ENCODE data around the gene FOXK2. TPM values are rescaled to one million over a fixed set of nuclear protein-coding genes. Genes with fewer than 3 reads are reported as not detected.
A peak's percentile ranks its signal among the peaks of the same experiment; 100 is the strongest.

The FOXK2 gene
- total RNA-seq, 1 experiment from 2014 or later: 104 TPM

GRCh38 chr17:82494236-82495055, 25.1 kb upstream of the FOXK2 start:
- BruUV-seq (replicated peaks): TSS peak; percentile 99
- peak; percentile 98 for TF ChIP-seq CTCF (IDR thresholded peaks at IDR 0.05; ENCODE audit: unreplicated experiment)
- ChIA-PET POLR2A (interaction anchor here (0.5 to 7.0 kb wide), 8 partner anchors 26 to 73 kb away, joined by 3 to 128 read pairs (median 3); partner anchors contain the start of gene FOXK2), CTCF (interaction anchor here (0.7 to 1.1 kb wide), 5 partner anchors 16 to 56 kb away, joined by 3 to 4 read pairs (median 3); no protein-coding TSS in a partner anchor)
- intact Hi-C loops (cut with micrococcal nuclease): loop anchor here (1.0 to 2.0 kb wide), 4 partner anchors 34 to 142 kb away; partner anchors contain the start of gene CYBC1
- Mint-ChIP-seq H3K36me3 (ENCODE audit: insufficient read depth, unreplicated experiment) (peaks cover 10% of the 10 kb centered on the region), H3K27ac (ENCODE audit: low read depth, unreplicated experiment) (peak overlapping the region; percentile 87), H3K4me3 (ENCODE audit: unreplicated experiment) (no peak overlapping the region), H3K4me1 (ENCODE audit: insufficient read depth, unreplicated experiment) (peaks cover 39% of the 10 kb centered on the region), H3K27me3 (ENCODE audit: insufficient read depth, unreplicated experiment) (no peaks in the 10 kb centered on the region), H3K9me3 (ENCODE audit: unreplicated experiment) (no peaks in the 10 kb centered on the region)
- peak; percentile 96 for DNase-seq (ENCODE audit: unreplicated experiment)

GRCh38 chr17:82495844-82496528, 23.5 kb upstream of the FOXK2 start:
- Mint-ChIP-seq H3K9me3 (ENCODE audit: unreplicated experiment) (no peaks in the 10 kb centered on the region), H3K27me3 (ENCODE audit: insufficient read depth, unreplicated experiment) (no peaks in the 10 kb centered on the region), H3K27ac (ENCODE audit: low read depth, unreplicated experiment) (peak overlapping the region; percentile 39), H3K4me1 (ENCODE audit: insufficient read depth, unreplicated experiment) (peaks cover 39% of the 10 kb centered on the region), H3K4me3 (ENCODE audit: unreplicated experiment) (peak overlapping the region; percentile 68), H3K36me3 (ENCODE audit: insufficient read depth, unreplicated experiment) (peaks cover 10% of the 10 kb centered on the region)
- intact Hi-C loops (cut with micrococcal nuclease): loop anchor here (2.0 kb wide), 1 partner anchor 59 kb away; no protein-coding TSS in a partner anchor
- BruUV-seq (replicated peaks): no TSS peak
- no peak for TF ChIP-seq CTCF (IDR thresholded peaks at IDR 0.05; ENCODE audit: unreplicated experiment)
- ChIA-PET POLR2A (interaction anchor here (0.6 to 7.0 kb wide), 21 partner anchors 11 to 290 kb away, joined by 3 to 128 read pairs (median 4); partner anchors contain the start of genes CSNK1D, FOXK2 and NARF), CTCF (interaction anchor here (0.6 to 1.0 kb wide), 12 partner anchors 8 to 567 kb away, joined by 3 to 6 read pairs (median 4); no protein-coding TSS in a partner anchor)
- peak; percentile 95 for DNase-seq (ENCODE audit: unreplicated experiment)

- BruUV-seq (replicated peaks): no TSS peak
- Mint-ChIP-seq H3K27me3 (ENCODE audit: insufficient read depth, unreplicated experiment) (no peaks in the 10 kb centered on the region), H3K9me3 (ENCODE audit: unreplicated experiment) (no peaks in the 10 kb centered on the region), H3K4me1 (ENCODE audit: insufficient read depth, unreplicated experiment) (peaks cover 40% of the 10 kb centered on the region), H3K36me3 (ENCODE audit: insufficient read depth, unreplicated experiment) (peaks cover 10% of the 10 kb centered on the region), H3K4me3 (ENCODE audit: unreplicated experiment) (peak overlapping the region; percentile 68), H3K27ac (ENCODE audit: low read depth, unreplicated experiment) (peak overlapping the region; percentile 54)
- peak; percentile 89 for DNase-seq (ENCODE audit: unreplicated experiment)
- TF ChIP-seq CTCF (IDR thresholded peaks at IDR 0.05; ENCODE audit: unreplicated experiment): no peak
- ChIA-PET POLR2A (interaction anchor here (0.6 to 7.0 kb wide), 15 partner anchors 10 to 290 kb away, joined by 3 to 128 read pairs (median 5); partner anchors contain the start of genes FOXK2 and NARF), CTCF (interaction anchor here (0.6 to 1.0 kb wide), 3 partner anchors 29 to 53 kb away, joined by 3 to 6 read pairs (median 3); no protein-coding TSS in a partner anchor)
- intact Hi-C loops (cut with micrococcal nuclease): no loop called here
Measured at GRCh38 chr17:82496529-82497434, 22.8 kb upstream of the FOXK2 start.
